ENCODE measurements around the gene RPP25L.

The RPP25L gene

DNA sequence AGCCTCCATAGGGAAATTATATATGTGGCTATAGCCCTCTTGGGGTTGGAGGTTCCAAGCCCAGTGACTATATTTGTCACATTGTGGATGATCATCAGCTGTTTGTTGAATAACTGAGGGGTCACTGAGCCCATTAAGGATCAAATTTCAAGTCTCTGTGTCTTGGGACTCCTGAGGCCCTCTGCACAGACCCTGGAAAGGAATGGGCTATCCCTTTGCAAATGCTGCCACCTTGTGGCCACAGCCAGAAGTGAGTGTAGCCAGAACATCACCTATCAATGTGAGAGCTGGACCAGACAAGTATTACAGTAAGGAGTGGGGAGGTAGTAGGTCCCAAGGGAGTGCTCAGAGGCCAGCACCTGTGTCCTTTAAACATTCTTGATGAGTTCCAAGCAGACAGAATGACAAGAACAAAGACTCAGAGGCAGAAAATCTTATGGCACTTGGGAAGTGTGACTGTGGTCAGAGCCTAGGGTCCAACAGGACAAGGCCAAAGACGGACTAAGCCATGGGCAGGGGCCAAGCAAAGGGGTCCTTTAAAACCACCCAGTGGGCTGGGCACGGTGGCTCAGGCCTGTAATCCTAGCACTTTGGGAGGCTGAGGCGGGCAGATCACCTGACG is 8.2 kb downstream of the RPP25L start:
- no peaks in the 10 kb centered on the region for H3K4me1 ChIP-seq
- TF ChIP-seq CTCF (IDR thresholded peaks at IDR 0.05) = peak; percentile 87 to 88
- no peak overlapping the region for H3K4me3 ChIP-seq
- no peaks in the 10 kb centered on the region for H3K9me3 ChIP-seq
- no peaks in the 10 kb centered on the region for H3K27me3 ChIP-seq
- intact Hi-C loops (cut with DNase I; ENCODE audit: low total_unique reads) = no loop called here
- DNase-seq = peak; percentile 85
- H3K27ac ChIP-seq = no peak overlapping the region
- no peaks in the 10 kb centered on the region for H3K36me3 ChIP-seq

- H3K27ac ChIP-seq = no peak overlapping the region
- intact Hi-C loops (cut with DNase I; ENCODE audit: low total_unique reads) = no loop called here
Observed at GRCh38 chr9:34601937-34602573, 9.8 kb downstream of the RPP25L start.

DNA sequence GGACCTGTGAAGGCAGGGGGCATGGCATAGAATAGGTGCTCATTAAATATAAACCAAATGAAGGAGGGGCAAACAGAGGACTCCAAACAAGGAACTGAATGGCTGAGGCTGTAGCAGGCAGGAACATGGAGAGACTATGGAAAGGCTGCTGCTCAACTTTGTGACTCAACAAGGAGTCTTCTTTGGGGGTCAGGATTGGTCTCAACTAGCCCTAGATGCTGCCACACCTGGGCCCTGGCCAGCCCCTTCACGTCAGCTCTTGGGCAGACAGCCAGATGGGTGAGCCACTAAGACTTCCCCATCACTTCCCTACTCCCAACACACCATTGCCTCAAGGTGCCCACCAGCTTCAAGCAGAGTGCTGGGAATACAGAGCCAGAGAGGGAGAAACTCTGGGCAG is 11.0 kb downstream of the RPP25L start:
- peaks cover 0 to 4% of the 10 kb centered on the region in 2 donors for H3K27me3 ChIP-seq
- no peak overlapping the region for H3K4me3 ChIP-seq
- no peaks in the 10 kb centered on the region for H3K4me1 ChIP-seq
- intact Hi-C loops (cut with DNase I; ENCODE audit: low total_unique reads) = no loop called here
- no peak overlapping the region for H3K27ac ChIP-seq
- no peaks in the 10 kb centered on the region for H3K9me3 ChIP-seq
- TF ChIP-seq CTCF (IDR thresholded peaks at IDR 0.05) = no peak
- no peaks in the 10 kb centered on the region for H3K36me3 ChIP-seq
- no peak for DNase-seq

More at GRCh38 chr9:34601937-34602573, 9.8 kb downstream of the RPP25L start:
- H3K9me3 ChIP-seq = no peaks in the 10 kb centered on the region
- no peak for DNase-seq
- peaks cover 0 to 4% of the 10 kb centered on the region in 2 donors for H3K27me3 ChIP-seq
- no peaks in the 10 kb centered on the region for H3K4me1 ChIP-seq
- no peak overlapping the region for H3K4me3 ChIP-seq
- no peak for TF ChIP-seq CTCF (IDR thresholded peaks at IDR 0.05)
- no peaks in the 10 kb centered on the region for H3K36me3 ChIP-seq

DNA sequence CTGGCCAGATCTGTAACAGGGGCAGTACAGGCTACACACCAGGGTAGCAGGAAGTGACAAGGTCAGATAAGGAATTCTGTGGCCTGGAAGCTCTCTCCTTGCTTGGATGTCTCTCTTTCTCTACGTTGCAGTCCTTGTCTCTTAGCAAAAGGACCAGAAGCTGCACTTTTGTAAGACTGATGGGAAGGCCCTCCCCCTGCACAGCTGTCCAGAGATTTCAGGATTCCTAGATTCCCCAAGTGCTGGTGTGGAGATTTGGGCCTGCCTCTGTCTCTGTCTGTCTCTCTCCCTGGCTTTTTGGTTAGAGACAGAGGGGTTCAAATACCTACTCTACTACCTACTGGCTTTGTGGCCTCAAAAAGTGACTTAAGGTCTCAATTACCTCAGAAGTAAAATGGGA is 12.4 kb downstream of the RPP25L start:
- TF ChIP-seq CTCF (IDR thresholded peaks at IDR 0.05) = no peak
- H3K27me3 ChIP-seq = peaks cover 0 to 4% of the 10 kb centered on the region in 2 donors
- intact Hi-C loops (cut with DNase I; ENCODE audit: low total_unique reads) = no loop called here

DNA sequence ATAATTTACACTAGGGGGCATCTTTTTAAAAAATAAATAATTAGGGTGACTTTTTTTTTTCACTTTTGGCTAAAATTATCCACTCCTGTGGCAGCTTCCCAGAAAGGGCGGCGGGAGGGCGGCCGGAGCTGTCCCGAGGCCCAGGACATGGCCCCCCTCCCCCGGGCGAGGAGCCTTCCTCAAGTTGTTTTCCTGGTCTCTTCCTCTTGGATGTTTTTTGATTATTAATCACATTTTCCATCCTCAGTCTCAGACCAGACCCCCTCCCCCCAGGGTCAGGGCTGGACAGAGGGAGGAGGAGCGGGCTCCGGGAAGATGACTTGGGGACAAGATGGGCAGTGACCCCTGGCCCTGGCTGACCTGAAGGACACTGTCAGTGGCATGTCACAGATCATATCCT is 17.7 kb downstream of the RPP25L start:
- H3K27me3 ChIP-seq = peaks cover 0 to 33% of the 10 kb centered on the region in 2 donors
- no peaks in the 10 kb centered on the region for H3K9me3 ChIP-seq
- H3K27ac ChIP-seq = peak overlapping the region; percentile 40 to 67
- no peak overlapping the region for H3K4me3 ChIP-seq
- H3K4me1 ChIP-seq = peaks cover 0 to 55% (median 42%) of the 10 kb centered on the region in 4 donors
- no peak for TF ChIP-seq CTCF (IDR thresholded peaks at IDR 0.05)
- DNase-seq = peak in 1 of 2 donors; percentile 64
- intact Hi-C loops (cut with DNase I; ENCODE audit: low total_unique reads) = loop anchor here (5.0 kb wide), 3 partner anchors 47 to 262 kb away; no protein-coding TSS in a partner anchor
- H3K36me3 ChIP-seq = no peaks in the 10 kb centered on the region

More for the DNA sequence above, 12.4 kb downstream of the RPP25L start:
- Histone ChIP-seq H3K4me1 (peaks cover 0 to 2% (median 0%) of the 10 kb centered on the region in 4 donors), H3K27ac (no peak overlapping the region), H3K4me3 (no peak overlapping the region), H3K9me3 (no peaks in the 10 kb centered on the region), H3K36me3 (no peaks in the 10 kb centered on the region)
- no peak for DNase-seq
